Neural cell (in vitro differentiated cells): ENCODE results near the gene TMOD2.

Experiments used
- CTCF ChIP-seq: fragments of 450-650 bp; IDR thresholded peaks from 2 replicates; pipeline ENCODE4 v1.5.1; 2014; ENCODE audit warnings: antibody characterized with exemption, mild to moderate bottlenecking, moderate library complexity; ENCODE audit not compliant: poor library complexity, severe bottlenecking
- EP300 ChIP-seq: fragments of 450-650 bp; conservative IDR thresholded peaks from 2 replicates; pipeline ENCODE4 v1.6.1; 2014; ENCODE audit warnings: antibody characterized with exemption, mild to moderate bottlenecking, moderate library complexity; ENCODE audit not compliant: poor library complexity, severe bottlenecking
- EZH2 ChIP-seq: fragments of 200-600, 300-800 bp; shearing (Covaris generic), sonication (generic); IDR thresholded peaks from 2 replicates; pipeline ENCODE4 v1.6.1; 2014; ENCODE audit warnings: antibody characterized with exemption, low read length, borderline replicate concordance, mild to moderate bottlenecking; ENCODE audit not compliant: insufficient read depth, poor library complexity, severe bottlenecking
- RAD21 ChIP-seq: fragments of 450-650 bp; conservative IDR thresholded peaks from 2 replicates; pipeline ENCODE4 v1.6.1; 2014; ENCODE audit warnings: antibody characterized with exemption, mild to moderate bottlenecking, moderate library complexity
- TF ChIP-seq, protein P1 (sequence below): IDR thresholded peaks from 2 replicates; pipeline ENCODE4 v1.6.1; 2012; ENCODE audit warnings: borderline replicate concordance

DNA sequence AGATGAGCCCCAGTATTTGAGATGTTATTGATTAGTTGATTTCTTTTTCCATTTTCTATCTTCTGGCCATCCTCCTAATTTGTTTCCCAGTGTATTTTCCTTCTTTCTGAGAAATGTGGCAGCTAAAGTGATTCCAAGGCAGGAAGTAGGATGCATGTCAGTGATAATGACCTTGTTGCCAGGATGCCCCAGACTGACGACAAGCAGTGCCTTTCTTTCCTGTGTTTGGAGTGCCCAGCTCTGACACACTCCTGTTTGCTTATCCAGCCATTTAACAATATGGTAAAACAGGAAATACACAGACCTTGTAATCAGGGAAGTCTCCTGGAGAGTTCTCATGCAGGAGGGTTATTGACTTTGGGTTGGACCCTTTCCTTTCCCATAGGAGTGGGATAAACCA, 20.4 kb downstream of the TMOD2 start:
- TF ChIP-seq CTCF (no peak), EZH2 (no peak), EP300 (no peak), RAD21 (no peak)
- TF ChIP-seq, protein P1, sequence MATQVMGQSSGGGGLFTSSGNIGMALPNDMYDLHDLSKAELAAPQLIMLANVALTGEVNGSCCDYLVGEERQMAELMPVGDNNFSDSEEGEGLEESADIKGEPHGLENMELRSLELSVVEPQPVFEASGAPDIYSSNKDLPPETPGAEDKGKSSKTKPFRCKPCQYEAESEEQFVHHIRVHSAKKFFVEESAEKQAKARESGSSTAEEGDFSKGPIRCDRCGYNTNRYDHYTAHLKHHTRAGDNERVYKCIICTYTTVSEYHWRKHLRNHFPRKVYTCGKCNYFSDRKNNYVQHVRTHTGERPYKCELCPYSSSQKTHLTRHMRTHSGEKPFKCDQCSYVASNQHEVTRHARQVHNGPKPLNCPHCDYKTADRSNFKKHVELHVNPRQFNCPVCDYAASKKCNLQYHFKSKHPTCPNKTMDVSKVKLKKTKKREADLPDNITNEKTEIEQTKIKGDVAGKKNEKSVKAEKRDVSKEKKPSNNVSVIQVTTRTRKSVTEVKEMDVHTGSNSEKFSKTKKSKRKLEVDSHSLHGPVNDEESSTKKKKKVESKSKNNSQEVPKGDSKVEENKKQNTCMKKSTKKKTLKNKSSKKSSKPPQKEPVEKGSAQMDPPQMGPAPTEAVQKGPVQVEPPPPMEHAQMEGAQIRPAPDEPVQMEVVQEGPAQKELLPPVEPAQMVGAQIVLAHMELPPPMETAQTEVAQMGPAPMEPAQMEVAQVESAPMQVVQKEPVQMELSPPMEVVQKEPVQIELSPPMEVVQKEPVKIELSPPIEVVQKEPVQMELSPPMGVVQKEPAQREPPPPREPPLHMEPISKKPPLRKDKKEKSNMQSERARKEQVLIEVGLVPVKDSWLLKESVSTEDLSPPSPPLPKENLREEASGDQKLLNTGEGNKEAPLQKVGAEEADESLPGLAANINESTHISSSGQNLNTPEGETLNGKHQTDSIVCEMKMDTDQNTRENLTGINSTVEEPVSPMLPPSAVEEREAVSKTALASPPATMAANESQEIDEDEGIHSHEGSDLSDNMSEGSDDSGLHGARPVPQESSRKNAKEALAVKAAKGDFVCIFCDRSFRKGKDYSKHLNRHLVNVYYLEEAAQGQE, result peak; percentile 68
